Caki2 (cell line): Measurements from ENCODE around the gene TIPRL. TPM values are rescaled to one million over a fixed set of nuclear protein-coding genes. Genes with fewer than 3 reads are reported as not detected.

Source experiments
- DNase-seq: peaks from one replicate; pipeline ENCODE4 v3.0.0-alpha.2; 2015; ENCODE audit warnings: low read depth
- in situ Hi-C: cut with HindIII; loops from 2 replicates; pipeline ENCODE4 v1.10.0; 2016; ENCODE audit warnings: low sequenced_read_pairs, low pct_unique_long_range_greater_than_20kb, mixed read lengths
- total RNA-seq: library from RNA; depleted of rRNA; stranded (reverse); fragments of >200 nt; shearing (Covaris generic); gene quantifications from 2 replicates; pipeline ENCODE4 v1.2.3, GENCODE V29; 2014; ENCODE audit warnings: low replicate concordance; rRNA removed

TIPRL gene
- total RNA-seq: 22.1 and 35.7 TPM in 2 replicates

- in situ Hi-C loops: no loop called here
- peak; percentile 99 for DNase-seq
Measured at GRCh38 chr1:168178638-168179437, at the start of gene TIPRL. TIPRL (plus strand) TSS chr1:168178962; CDS start chr1:168179078, 116 bp downstream.

- DNase-seq: no peak
- in situ Hi-C loops: no loop called here
Measured at GRCh38 chr1:168129933-168130332, 48.8 kb upstream of the TIPRL start.

DNA sequence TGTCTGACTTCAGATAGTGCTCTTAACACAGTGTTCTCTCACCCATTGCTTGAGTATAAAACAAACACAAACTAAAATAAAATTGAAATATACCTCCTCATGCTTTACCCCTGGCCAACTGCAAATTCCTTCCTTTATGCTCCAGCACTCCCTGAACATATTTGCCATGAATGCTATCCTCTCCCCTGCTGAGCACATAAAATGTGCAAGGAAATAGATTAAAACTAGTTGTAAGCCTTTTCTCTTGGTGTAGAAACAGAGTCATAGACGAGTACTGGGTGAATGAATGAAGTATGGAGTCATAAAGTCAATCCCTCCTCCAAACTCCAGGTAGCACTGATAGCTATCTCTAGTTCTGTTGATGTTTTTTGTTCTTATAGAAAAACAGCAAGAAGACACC, 44.6 kb upstream of the TIPRL start:
- no peak for DNase-seq
- in situ Hi-C loops: no loop called here

DNA sequence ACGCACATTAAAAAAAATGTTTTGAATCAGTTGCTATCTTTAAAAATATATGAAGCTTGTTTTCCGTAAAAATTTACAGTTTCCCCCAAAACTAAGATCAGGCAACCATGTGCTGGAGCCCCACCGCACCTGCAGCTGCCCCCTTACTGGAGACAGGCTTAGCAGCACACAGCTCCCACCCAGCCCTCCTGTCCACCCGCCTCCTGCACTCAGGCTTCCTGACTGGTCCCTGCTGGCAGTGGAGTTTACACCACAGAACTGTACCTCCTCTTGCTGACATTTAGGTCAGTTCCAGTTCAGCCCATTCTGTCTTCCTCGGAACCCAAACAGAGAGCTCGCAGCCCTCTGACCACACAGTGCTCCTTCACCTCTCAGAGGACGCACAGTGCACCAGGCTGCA, 44.1 kb upstream of the TIPRL start:
- in situ Hi-C loops: no loop called here
- DNase-seq: no peak

DNA sequence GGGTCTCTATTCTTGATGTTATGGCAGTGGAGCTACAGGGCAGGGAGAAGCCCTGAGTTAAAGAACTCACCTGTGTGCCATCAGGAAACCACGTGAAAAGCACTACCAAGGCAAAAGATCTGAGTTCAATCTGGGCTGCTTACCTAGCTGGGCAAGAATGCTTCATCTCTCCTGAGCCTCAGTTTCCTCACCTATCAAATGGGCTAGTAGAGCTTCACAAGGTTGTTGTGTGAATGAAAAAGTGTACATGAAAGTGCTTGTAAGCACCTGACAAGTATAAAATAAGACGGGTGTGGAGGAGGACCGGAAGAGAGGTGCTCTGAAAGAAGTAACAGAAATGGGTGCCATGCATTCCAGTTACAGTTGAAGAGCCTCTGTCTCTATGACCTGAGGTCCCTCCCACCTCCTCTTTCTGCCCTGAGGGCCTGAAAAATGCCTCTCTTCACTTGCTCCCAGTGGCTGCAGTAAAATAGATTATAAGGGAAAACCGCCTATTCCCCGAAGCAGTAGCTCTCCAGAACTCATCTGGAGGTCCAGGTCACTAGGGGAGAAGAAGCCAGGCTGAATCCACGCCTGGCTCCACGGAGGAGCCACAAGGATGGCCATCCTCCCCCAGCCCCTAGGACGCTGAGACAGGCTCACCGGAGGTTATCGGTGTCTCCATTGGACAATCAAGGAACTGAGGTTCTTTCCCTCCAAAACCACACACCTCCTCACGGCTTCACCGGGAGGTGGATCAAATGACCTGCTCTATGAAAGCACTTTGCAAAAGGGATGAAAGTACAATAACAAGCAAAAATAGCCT, 43.4 kb upstream of the TIPRL start:
- in situ Hi-C loops: no loop called here
- no peak for DNase-seq

- peak; percentile 18 for DNase-seq
- in situ Hi-C loops: no loop called here
Measured at GRCh38 chr1:168135921-168136708, 42.6 kb upstream of the TIPRL start.

DNA sequence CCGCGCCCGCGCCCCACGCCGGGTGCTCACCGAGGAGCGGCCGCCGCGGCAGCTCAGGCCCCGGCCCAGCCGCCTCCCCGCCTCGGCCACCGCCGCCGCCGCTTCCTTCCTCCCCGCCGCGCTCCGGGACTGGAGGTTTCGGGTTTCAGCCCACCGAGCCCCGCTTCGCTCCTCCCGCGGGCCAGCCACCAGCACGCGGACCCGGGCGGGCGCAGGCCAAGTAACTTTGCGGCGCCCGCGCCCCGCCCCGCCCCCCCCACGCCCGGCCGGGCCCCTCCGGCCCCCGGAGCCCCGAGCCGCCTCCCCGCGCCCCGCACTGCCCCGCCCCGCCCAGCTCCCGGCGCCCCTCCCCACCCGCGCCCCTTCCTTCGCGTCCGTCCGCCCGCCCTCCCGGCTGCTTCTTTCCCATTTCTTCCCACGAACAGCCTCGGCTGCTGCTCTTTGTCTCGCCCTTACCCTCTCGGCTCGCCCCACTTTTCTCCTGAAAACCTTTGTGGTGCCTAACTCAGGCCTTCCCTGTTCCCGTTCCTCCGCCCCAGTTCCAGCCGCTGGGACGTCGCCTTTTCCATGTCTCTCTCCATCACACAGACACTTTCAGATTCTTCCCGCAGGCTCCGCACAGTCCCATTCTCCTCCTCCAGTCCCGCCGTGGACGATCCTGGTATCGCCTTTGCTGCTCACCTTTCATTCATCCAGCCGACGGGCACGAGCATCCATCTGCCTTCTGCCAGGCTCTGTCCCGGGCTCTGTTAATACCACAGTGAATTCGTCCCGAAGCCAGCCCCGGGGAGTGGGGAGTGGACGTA, 41.9 kb upstream of the TIPRL start, which contains the start of gene GPR161:
TSS of gene GPR161 (minus strand) at position 222 of the 806 bp plus-strand sequence. CDS start 32,080 bp downstream, outside the sequence.
- peak; percentile 61 for DNase-seq
- in situ Hi-C loops: no loop called here

DNA sequence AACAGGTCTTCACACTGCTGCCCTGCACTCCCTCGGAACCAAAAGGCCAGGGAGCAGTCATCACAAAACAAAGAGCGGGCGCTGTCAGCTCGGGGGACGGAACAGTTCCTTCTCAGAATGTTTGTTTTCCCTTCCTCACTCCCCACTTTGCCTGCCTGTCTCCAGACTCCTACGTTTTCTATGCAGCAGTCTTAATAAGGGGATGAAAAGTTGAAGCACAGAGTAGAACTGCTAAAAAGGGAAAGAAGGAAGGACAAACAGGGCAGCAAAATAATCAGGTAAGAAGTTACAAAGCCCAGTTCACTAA, 41.3 kb upstream of the TIPRL start:
- DNase-seq: no peak
- in situ Hi-C loops: no loop called here

GRCh38 chr1:168138134-168138533, 40.6 kb upstream of the TIPRL start:
- in situ Hi-C loops: no loop called here
- no peak for DNase-seq

DNA sequence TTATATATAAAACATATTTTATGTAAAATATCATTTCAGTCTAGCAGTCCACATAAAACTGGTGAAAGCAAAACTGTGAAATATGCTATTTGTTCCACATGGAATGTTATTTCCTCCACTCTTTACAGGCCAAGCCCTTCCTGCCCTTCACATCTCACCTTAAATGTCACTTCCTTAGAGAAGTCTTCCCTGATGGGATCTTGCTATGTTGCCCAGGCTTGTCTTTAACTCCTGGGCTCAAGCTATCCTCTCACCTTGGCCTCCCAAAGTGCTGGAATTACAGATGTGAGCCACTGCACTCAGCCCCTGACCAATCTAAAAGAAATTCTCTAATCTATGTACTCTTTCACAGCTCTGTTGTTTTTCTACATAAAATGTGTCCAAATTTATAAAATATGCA, 39.7 kb upstream of the TIPRL start:
- in situ Hi-C loops: no loop called here

GRCh38 chr1:168141871-168142385, 36.8 kb upstream of the TIPRL start:
- in situ Hi-C loops: no loop called here
- DNase-seq: no peak

More for the DNA sequence above, 39.7 kb upstream of the TIPRL start:
- DNase-seq: no peak

DNA sequence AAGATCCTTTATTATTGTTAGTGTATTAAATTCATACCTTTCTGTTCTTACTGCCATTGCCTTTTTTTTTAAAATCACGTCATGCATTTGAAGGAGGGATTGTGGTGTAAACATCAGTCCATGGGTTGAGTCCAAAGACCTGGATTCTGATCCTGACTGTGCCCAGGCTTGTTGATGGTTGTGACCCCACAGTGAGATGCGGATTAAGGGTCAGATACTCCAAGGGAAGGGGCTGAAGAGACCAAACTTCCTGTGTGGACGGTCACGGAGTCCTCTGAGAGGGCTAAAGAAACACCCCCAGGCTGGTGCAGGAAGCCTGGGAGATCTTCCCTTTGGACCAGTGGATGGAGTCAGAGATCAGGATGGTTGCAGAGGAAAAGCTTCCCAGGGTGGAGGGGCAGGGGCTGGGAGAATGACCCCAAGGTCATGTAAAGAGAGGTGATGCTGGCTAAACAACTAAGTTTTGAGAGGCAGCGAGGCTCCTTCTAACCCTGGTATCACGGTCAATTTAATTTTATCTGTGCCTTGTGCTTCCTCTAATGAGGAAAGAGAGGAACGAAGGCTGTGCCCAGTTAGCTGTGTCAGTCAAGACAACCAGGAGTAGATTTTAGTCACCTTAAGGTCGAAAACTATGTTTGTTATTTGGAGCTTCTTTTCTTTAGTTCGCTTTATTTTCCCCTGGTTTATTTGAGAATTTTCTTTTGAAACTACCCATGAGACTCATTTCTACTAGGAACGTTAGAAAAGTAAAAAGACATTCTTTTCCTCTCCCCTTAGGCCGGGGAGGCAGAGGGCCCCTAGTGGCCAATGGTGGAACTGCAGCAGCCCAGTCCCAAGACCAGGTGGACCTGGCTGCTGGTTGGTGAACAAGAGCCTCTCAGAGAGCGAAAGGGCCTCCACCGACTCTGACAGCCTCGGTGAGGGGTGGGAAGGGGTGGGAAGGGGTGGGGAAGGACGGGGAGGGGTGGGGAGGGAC, 33.3 kb upstream of the TIPRL start:
- in situ Hi-C loops: no loop called here
- peak; percentile 87 for DNase-seq

- DNase-seq: no peak
- in situ Hi-C loops: no loop called here
Measured at GRCh38 chr1:168146160-168146539, 32.6 kb upstream of the TIPRL start.

- DNase-seq: no peak
- in situ Hi-C loops: no loop called here
Measured at GRCh38 chr1:168146626-168147025, 32.1 kb upstream of the TIPRL start.

DNA sequence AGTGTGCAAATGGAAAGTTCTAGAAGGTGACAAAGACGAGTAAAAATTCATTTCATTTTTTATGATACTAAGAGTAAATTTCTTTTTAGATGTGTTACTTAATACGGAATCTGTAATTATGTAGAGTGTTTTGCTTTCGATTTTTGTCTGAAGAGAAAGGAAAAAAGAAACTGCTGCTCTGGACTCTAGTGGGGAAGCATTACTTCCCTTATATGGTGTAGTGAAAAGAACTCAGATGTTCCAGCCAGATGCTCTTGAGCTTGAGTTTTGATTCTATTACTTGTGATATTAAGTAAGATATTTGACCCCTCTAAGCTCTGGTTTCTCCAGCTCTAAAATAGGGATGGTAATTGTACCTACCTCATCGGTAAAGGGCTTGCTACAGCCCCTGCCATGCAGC, 29.8 kb upstream of the TIPRL start:
- in situ Hi-C loops: no loop called here
- no peak for DNase-seq

DNA sequence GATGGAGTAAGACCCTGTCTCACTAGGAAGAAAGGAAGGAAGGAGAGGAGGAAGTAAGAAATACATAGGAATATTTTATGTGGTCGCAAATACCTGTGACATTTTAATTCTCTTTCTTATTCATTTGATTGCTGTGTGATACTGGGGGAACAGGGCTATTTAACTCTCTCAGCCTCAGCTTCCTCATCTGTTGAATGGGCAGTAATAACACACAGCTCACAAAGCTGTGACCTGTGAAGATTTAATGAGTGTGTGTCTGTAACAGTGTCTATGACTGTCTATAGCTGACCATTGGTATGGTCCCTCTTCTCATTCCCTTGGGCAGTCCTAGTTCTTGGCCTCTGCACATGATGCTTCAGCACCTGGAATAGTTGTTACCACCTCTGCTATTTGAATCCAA, 28.5 kb upstream of the TIPRL start:
- in situ Hi-C loops: no loop called here

GRCh38 chr1:168151935-168152334, 26.8 kb upstream of the TIPRL start:
- DNase-seq: no peak
- in situ Hi-C loops: no loop called here

More for the DNA sequence above, 28.5 kb upstream of the TIPRL start:
- no peak for DNase-seq
